NCI-H345 (cell line): ENCODE results near the gene PI4K2B.
"Not testable (repeated sequence)": the region's sequence is repeated elsewhere in the genome, so short reads cannot be mapped to it uniquely, and the experiment has no call there.

Experiments
- DNase-seq: peaks from one replicate; lab custom pipeline; 2025; lab: John Stamatoyannopoulos, UW

PI4K2B gene

DNA sequence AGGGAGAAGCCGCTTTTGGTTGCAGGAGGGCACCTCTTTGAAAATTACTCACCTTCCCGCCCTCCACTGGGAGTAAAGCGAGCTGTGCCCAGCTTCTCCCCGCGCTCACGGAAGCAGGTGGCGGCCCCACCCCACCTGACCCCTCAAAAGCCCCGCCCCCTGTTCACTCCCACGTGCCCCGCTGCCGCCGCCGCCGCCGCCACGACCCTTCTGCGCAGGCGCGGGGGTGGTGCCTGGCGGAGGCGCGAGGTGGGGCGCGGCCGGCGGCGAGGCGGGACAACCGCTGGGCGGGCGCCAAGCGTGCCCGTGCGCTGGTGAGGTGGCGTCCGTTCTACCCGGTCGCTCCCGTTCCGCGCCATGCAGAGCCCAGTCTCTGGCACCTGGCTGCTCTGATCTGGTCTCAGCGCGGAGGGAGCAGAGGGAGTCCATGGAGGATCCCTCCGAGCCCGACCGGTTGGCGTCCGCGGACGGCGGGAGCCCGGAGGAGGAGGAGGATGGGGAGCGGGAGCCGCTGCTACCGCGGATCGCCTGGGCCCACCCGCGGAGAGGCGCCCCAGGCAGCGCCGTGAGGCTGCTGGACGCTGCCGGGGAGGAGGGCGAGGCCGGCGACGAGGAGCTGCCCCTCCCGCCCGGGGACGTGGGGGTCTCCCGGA, at the start of gene PI4K2B:
Gene PI4K2B (plus strand): TSS at position 297 of the 653 bp plus-strand sequence. CDS start 131 bp downstream, at position 428.
- DNase-seq, result peak; percentile 87

GRCh38 chr4:25184056-25184455, 49.8 kb upstream of the PI4K2B start:
- no peak for DNase-seq

GRCh38 chr4:25190407-25190806, 43.4 kb upstream of the PI4K2B start:
- DNase-seq, result no peak

DNA sequence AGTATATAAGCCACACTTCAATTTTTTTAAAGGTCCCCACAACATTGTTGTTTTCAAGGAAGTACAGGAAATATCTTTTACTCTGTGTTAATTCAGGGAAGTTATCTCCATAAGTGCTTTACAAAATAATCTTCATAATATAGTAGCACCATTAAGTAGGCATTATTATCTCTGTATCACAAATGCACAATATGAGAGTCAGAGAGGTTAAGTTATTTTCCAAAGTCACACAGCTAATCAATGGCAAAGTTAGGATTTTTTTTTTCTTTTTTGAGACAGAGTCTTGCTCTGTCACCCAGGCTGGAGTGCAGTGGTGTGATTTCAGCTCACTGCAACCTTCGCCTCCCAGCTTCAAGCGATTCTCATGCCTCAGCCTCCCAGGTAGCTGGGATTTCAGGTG, 35.1 kb upstream of the PI4K2B start:
- no peak for DNase-seq

DNA sequence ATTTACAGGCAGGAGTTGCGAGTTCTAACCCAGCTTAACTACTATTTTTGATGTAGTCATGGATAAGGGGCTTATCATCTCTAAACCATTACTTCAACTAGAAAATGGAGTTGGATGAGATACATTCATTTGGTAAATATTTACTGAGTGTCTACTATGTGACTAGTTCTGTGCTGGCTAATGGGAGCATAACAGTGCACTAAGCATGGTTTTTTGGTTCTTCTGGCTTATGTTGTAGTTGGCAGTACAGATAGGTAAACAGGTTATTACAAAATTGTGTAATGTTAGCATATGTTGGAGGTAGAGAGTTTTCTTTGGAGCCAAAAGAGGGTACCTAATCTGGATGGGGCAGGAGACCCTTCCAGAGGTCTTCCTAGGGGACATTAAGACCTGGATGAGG, 25.8 kb upstream of the PI4K2B start:
- DNase-seq, result no peak

- DNase-seq, result no peak
Measured at GRCh38 chr4:25209702-25210101, 24.1 kb upstream of the PI4K2B start.

DNA sequence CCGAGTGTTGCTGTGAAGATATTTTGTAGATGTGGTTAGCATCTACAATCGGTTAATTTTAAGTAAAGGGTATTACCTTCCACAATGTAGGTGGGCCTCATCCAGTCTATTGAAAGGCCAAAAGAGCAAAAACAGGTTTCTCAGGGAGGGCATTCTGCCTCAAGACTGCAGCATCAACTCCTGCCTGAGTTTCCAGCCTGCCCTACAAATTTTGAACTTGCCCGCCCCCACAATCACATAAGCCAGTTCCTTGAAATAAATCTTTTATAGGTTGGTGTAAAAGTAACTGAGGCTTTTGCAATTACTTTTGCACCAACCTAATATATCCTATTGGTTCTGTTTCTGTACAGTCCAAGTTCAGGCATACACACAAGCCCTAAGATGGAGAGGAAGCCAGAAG, 22.1 kb upstream of the PI4K2B start:
- DNase-seq, result no peak

GRCh38 chr4:25212822-25213221, 21.0 kb upstream of the PI4K2B start:
- no peak for DNase-seq

DNA sequence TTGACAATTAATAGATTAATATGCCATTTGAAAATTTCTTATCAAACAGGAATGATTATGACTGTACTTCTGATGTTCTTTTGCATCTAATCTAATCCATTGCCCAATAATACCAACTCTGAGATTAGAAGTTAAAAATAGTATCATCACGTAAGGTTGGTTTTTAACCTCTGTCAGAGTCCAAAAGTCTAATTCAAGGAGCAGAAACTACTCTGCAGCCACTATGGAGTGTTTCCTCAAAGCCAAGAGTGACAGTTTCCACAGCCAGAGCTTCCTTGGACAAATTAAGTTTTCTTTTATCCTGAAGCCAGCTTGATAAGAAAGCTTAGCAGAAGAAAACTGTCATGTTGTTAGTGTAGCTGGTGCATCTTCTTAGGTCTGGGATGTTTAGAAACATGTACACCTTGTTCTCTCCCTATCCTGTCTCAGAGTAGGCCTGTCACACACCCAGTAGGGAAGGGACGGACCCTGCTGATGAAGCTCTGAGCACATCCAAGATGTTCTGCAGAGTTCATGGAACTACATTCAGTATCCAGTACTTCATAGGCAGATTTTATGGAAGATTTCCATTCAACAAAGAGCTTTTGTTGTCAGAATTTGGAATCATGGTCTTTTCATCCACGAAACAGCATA, 20.4 kb upstream of the PI4K2B start:
- no peak for DNase-seq

DNA sequence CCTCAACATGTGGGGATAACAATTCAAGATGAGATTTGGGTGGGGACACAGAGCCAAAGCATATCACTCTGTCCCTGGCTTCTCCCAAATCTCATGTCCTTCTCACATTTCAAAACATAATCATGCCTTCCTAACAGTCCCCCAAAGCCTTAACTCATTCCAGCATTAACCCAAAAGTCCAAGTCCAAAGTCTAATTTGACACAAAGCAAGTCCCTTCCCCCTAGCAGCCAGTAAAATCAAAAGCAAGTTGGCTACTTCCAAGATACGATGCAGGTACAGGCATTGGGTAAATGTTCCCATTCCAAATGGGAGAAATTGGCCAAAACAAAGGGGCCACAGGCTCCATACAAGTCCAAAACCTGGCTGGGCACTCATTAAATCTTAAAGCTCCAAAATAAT, 19.1 kb upstream of the PI4K2B start:
- not testable (repeated sequence) for DNase-seq

- DNase-seq, result no peak
Measured at GRCh38 chr4:25215511-25215910, 18.3 kb upstream of the PI4K2B start.

- no peak for DNase-seq
Measured at GRCh38 chr4:25221377-25221776, 12.5 kb upstream of the PI4K2B start.

DNA sequence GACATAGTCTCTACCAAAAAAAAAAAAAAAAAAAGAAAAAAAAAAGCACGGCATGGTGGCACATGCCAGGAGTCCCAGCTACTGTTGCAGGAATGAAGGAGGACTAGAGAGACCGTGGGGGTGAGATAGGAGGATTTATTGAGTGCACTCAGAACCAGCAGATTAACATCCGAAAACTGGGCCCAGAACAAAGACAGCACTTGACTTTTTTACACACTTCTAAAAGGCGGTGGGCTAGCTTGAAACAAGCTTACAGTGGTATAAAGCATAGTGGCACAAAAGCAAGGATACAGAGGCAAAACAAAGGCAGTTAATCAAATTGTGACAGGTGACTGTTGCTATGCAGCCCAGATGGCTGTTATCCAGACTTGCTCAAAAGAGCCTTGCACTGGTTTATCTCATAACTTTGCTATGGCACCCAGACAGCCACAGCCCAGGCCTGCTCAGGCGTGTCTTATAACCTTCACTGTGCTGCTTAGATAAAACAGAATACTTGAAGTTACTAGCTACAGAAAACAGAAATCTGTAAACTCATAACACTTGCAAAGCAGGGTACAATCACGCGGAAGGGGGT, 9.9 kb upstream of the PI4K2B start:
- DNase-seq, result peak; percentile 12

DNA sequence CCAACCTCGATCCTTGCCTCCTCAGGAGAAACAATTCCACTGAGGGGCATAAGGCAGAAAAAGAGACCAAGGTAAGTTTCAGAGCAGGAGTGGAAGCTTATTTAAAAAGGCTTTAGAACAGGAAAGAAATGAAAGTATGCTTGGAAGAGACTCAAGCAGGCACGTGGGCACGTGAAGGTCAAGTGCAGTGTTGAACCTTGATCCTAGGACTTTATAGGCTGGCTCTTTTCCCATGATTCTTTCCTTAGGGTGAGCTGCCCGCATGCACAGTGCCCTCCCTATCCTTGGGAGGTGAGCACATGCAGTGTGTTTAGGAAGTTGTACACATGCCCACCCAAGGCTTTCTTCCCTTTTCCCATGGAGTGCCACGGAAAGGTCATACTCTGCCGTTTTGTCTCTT, 4.0 kb upstream of the PI4K2B start:
- no peak for DNase-seq

DNA sequence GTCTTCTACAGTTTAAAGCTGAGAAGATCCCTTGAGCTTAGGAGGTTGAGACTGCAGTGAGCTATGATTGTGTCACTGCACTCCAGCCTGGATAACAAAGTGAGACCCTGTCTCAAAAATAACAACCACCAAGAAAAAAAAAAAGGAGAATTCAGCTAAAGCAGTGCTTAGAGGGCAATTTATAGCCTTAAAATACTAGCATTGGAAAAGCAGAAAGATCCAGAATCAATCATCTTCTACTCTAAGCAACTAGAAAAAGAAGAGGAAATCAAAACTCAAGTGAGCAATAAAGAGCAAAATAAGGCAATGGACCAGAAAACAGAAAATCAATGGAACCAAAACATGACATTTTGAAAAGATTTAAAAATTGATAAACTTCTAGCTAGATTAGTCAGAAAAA, 639 bp upstream of the PI4K2B start:
- no peak for DNase-seq

DNA sequence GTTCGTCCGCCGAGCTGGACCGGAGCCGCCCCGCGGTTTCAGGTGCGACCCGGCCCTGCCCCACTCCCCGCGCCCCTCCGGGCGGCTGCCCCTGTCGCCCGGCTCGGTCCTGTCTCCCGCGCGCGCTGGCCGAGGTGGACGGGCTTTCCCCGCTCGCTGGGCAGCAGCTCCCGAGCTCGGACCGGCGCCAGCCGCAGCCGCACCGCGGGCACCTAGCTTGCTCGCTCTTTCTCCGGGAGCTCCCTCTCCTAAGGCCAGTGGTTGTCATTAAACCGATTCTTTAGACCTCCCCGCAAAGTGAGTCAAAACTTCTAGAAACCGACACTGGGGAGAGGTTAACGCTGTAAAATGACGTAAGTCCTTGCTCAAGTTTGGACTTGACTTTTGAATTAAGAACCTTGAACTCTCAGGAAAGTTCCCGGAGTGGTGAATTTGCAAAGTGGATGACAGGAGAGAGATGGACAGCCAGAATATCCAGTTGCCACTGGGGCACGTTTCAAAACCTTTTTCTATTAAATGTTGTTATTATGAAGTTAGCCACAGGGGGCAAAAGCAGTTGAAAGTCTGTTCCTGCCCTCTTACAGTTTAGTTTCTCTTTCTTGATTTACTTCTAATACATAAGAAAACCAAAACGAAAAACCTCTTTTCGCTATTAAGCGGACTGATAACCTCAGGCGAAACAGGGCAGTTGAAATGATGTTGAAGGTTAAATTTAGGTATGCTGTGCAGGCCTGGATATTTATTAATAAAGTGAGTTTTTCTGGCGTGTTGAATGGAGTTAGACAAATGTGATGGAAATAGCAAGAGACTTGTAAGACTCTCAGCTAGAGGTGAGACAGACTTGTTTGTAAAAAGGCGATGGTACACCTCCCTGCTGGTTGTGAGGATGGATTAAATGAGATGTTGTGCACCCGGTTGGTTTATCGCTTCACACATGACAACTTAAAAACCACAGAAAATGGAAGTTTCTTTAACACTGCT, 847 bp downstream of the PI4K2B start:
- peak; percentile 53 for DNase-seq

- peak; percentile 8 for DNase-seq
Measured at GRCh38 chr4:25235401-25235800, 1.6 kb downstream of the PI4K2B start.

GRCh38 chr4:25236030-25236429, 2.2 kb downstream of the PI4K2B start:
- not testable (repeated sequence) for DNase-seq

DNA sequence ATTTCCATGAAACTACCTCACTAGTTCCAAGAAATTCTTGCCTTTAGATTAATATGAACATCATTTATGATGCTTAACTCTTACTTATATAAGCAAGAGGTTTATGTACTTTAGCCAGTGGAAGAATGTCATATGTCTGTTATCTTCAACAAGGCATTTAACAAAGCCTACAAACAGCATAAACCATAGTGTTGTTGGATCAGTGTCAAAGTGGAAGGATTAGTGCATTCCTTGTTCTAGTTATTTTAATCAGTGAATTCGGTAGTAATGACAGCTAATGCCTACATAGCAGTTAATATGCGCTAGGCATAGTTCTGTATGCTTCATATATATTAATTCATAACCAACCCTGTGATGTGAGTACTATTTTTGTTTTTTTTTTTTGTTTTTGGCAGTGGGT, 3.1 kb downstream of the PI4K2B start:
- no peak for DNase-seq

- DNase-seq, result no peak
Measured at GRCh38 chr4:25238052-25238451, 4.2 kb downstream of the PI4K2B start.

DNA sequence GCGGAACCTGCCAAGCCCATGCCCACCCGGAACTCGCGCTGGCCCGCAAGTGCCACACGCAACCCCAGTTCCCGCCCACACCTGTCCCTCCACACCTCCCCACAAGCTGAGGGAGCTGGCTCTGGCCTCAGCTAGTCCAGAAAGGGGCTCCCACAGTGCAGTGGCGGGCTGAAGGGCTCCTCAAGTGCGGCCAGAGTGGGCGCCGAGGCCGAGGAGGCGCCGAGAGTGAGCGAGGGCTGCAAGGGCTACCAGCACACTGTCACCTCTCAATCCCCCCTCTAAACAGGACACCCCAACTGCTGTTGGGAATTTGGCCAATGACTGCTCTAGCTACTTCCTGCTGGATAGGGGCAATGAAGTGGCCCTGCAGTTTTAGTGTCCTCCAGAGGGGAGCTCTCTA, 5.7 kb downstream of the PI4K2B start:
- DNase-seq, result not testable (repeated sequence)

- DNase-seq, result not testable (repeated sequence)
Measured at GRCh38 chr4:25240754-25241210, 6.9 kb downstream of the PI4K2B start.
